PC-9 (cell line): ENCODE results near the gene TMEM86A. TPM values are rescaled to one million over a fixed set of nuclear protein-coding genes. Genes with fewer than 3 reads are reported as not detected.

Experiments used
- BruUV-seq: library from RNA; stranded (reverse); fragments of 400-500 nt; replicated peaks from 2 replicates; lab custom pipeline; 2021; lab: Mats Ljungman, UMichigan
- CTCF ChIA-PET: fragments of 300-600 bp; sonication (Branson Sonifier 250); formaldehyde crosslinking; loops from one replicate; lab custom pipeline; 2022; ENCODE audit warnings: antibody characterized with exemption; lab: Charles Lee
- POLR2A ChIA-PET: fragments of 300-600 bp; sonication (Branson Sonifier 250); formaldehyde crosslinking; loops from one replicate; lab custom pipeline; 2022; ENCODE audit warnings: antibody characterized with exemption; ENCODE audit not compliant: unreplicated experiment; lab: Charles Lee
- DNase-seq, 2 experiments: peaks; one replicate each; pipeline versions ENCODE4 v3.0.0 to v3.0.0-alpha.2; 2015 to 2022; ENCODE audit warnings: mixed read lengths in 1 of 2
- H2AFZ ChIP-seq: fragments of 200-600 bp; sonication (generic); 2 replicates; pipeline ENCODE4 v1.8.1; 2017; ENCODE audit warnings: antibody characterized with exemption
- H3F3A ChIP-seq: fragments of 200-600 bp; sonication (generic); 2 replicates; pipeline ENCODE4 v1.8.1; 2017; ENCODE audit warnings: antibody characterized with exemption, mild to moderate bottlenecking, low read depth; ENCODE audit not compliant: insufficient read depth
- H3K27ac ChIP-seq: fragments of 200-600 bp; sonication (generic); 2 replicates; pipeline ENCODE4 v1.6.1; 2016; ENCODE audit warnings: mixed run types
- H3K27me3 ChIP-seq: fragments of 200-600 bp; sonication (generic); 2 replicates; pipeline ENCODE4 v1.6.1; 2016; ENCODE audit warnings: low read depth, mixed run types; ENCODE audit not compliant: insufficient read depth
- H3K36me3 ChIP-seq: fragments of 200-600 bp; sonication (generic); 2 replicates; pipeline ENCODE4 v1.6.1; 2016; ENCODE audit warnings: low read depth, mixed run types
- H3K4me1 ChIP-seq: fragments of 200-600 bp; sonication (generic); replicated peaks from 2 replicates; pipeline ENCODE4 v1.6.1; 2016; ENCODE audit warnings: mixed run types; ENCODE audit not compliant: insufficient read depth
- H3K4me2 ChIP-seq: fragments of 200-600 bp; sonication (generic); 2 replicates; pipeline ENCODE4 v1.6.1; 2017; ENCODE audit warnings: mixed run types
- H3K4me3 ChIP-seq: fragments of 200-600 bp; sonication (generic); 2 replicates; pipeline ENCODE4 v1.6.1; 2016; ENCODE audit warnings: mixed run types
- H3K79me2 ChIP-seq: fragments of 200-600 bp; sonication (generic); 2 replicates; pipeline ENCODE4 v1.6.1; 2017; ENCODE audit warnings: low read depth, mixed run types
- H3K9me2 ChIP-seq: fragments of 200-600 bp; sonication (generic); 2 replicates; pipeline ENCODE4 v1.8.1; 2017; ENCODE audit warnings: mild to moderate bottlenecking; ENCODE audit not compliant: insufficient read depth
- H3K9me3 ChIP-seq: fragments of 200-600 bp; sonication (generic); 2 replicates; pipeline ENCODE4 v1.8.1; 2016; ENCODE audit warnings: low read depth; ENCODE audit not compliant: insufficient read depth
- H4K20me1 ChIP-seq: fragments of 200-600 bp; sonication (generic); 2 replicates; pipeline ENCODE4 v1.8.1; 2017; ENCODE audit not compliant: insufficient read depth
- EZH2 ChIP-seq: fragments of 200-600 bp; sonication (generic); IDR thresholded peaks from 2 replicates; pipeline ENCODE4 v1.8.0; 2017; ENCODE audit warnings: antibody characterized with exemption, low read depth
- intact Hi-C: fragments of 100-400 bp; cut with micrococcal nuclease; formaldehyde crosslinking; loops from one replicate; pipeline ENCODE4 v1.10.0; 2022; ENCODE audit not compliant: unreplicated experiment
- total RNA-seq: library from RNA; stranded (reverse); gene quantifications from 2 replicates; pipeline ENCODE4 v1.2.3, GENCODE V29; 2021
- TF ChIP-seq, protein P1 (sequence below): fragments of 200-600 bp; sonication (generic); conservative IDR thresholded peaks from 2 replicates; pipeline ENCODE4 v1.6.1; 2017; ENCODE audit warnings: mixed run types, antibody characterized with exemption, mild to moderate bottlenecking, moderate library complexity

TMEM86A gene
- total RNA-seq, 1 experiment from 2014 or later, result 2.1 TPM

DNA sequence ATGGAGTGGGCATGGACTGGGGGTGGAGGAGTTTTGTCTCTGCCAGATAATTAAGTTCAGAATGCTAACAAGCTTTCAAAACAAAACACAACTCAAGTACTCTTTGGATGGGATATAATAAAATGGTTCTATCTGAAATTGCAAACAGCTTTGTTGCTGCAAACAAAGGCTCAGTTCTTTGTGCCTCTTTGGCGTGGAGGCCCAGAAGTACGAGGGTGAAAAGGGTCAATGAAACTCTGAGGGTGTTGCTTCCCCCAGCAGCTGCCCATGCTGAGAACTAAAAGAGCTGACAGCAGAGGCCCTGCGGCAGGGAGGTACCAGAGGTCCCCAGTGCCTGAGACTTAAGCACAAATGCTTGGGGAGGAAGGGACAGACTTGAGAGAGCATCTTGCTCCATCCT lies 53.9 kb downstream of the TMEM86A start:
- Histone ChIP-seq H3K79me2 (no peaks in the 10 kb centered on the region), H3K4me3 (no peak overlapping the region), H3F3A (no peaks in the 10 kb centered on the region), H3K27me3 (0 out of 2 replicates have a peak, but pooled peaks cover 4% of the 10 kb centered on the region), H3K9me2 (no peaks in the 10 kb centered on the region), H3K9me3 (no peaks in the 10 kb centered on the region), H3K4me1 (peaks cover 9% of the 10 kb centered on the region), H3K27ac (no peak overlapping the region), H3K36me3 (no peaks in the 10 kb centered on the region), H3K4me2 (no peak overlapping the region), H4K20me1 (no peaks in the 10 kb centered on the region), H2AFZ (no peak overlapping the region)
- ChIA-PET CTCF (no interaction called here), POLR2A (no interaction called here)
- BruUV-seq, result no TSS peak
- no peak for DNase-seq
- TF ChIP-seq EZH2, result no peak
- TF ChIP-seq, protein P1, sequence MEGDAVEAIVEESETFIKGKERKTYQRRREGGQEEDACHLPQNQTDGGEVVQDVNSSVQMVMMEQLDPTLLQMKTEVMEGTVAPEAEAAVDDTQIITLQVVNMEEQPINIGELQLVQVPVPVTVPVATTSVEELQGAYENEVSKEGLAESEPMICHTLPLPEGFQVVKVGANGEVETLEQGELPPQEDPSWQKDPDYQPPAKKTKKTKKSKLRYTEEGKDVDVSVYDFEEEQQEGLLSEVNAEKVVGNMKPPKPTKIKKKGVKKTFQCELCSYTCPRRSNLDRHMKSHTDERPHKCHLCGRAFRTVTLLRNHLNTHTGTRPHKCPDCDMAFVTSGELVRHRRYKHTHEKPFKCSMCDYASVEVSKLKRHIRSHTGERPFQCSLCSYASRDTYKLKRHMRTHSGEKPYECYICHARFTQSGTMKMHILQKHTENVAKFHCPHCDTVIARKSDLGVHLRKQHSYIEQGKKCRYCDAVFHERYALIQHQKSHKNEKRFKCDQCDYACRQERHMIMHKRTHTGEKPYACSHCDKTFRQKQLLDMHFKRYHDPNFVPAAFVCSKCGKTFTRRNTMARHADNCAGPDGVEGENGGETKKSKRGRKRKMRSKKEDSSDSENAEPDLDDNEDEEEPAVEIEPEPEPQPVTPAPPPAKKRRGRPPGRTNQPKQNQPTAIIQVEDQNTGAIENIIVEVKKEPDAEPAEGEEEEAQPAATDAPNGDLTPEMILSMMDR, result no peak
- intact Hi-C loops, result no loop called here

DNA sequence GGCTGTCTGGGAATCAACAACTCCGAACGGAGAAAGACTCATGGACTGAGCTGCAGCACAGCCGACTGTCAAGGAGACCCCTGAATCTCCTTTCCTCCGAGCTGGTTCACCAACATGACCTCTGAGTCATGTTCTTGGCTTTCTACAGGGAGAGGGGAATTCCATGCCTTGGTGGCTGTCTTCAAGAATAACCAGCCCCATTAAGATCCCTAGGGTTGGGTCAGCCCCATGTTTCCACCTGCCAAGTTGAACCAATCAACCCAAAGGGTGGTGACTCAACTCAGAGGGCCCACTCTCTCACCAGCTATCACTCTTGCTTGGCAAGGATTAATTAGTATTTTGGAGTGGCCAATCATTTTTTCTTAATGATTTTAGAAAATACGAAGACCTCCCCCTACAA lies 55.7 kb downstream of the TMEM86A start:
- Histone ChIP-seq H3K4me1 (peaks cover 9% of the 10 kb centered on the region), H3K27ac (no peak overlapping the region), H3K36me3 (no peaks in the 10 kb centered on the region), H4K20me1 (no peaks in the 10 kb centered on the region), H3K4me3 (no peak overlapping the region), H3K4me2 (no peak overlapping the region), H2AFZ (no peak overlapping the region), H3K9me3 (no peaks in the 10 kb centered on the region), H3F3A (no peaks in the 10 kb centered on the region), H3K27me3 (0 out of 2 replicates have a peak, but pooled peaks cover 7% of the 10 kb centered on the region), H3K9me2 (no peaks in the 10 kb centered on the region), H3K79me2 (no peaks in the 10 kb centered on the region)
- ChIA-PET POLR2A (no interaction called here), CTCF (no interaction called here)
- no TSS peak for BruUV-seq
- TF ChIP-seq, protein P1, result no peak
- no peak for TF ChIP-seq EZH2
- intact Hi-C loops, result no loop called here
- no peak for DNase-seq

Other genes starting within 250 kb of the TMEM86A start
- not detected in 2 replicates for gene LDHAL6A, start 242.9 kb upstream of the TMEM86A start, total RNA-seq
- gene TSG101, start 171.8 kb upstream of the TMEM86A start, total RNA-seq, result 81.1 and 97.1 TPM in 2 replicates
- 20.2 and 31.6 TPM in 2 replicates for gene UEVLD, start 110.0 kb upstream of the TMEM86A start, total RNA-seq
- 5.8 and 7.9 TPM in 2 replicates for gene MISFA, start 99.0 kb upstream of the TMEM86A start, total RNA-seq
- 22.3 and 23.7 TPM in 2 replicates for gene SPTY2D1, start 64.4 kb upstream of the TMEM86A start, total RNA-seq
- 0.33 and 0.63 TPM in 2 replicates for gene IGSF22, start 27.4 kb downstream of the TMEM86A start, total RNA-seq
- not detected in 2 replicates for gene PTPN5, start 93.0 kb downstream of the TMEM86A start, total RNA-seq
- not detected in 2 replicates for gene MRGPRX1, start 240.6 kb downstream of the TMEM86A start, total RNA-seq